D341Med (cell line): ENCODE data around the gene BHLHE23.
A peak's percentile ranks its signal among the peaks of the same experiment; 100 is the strongest.

ENCODE experiments used
- DNase-seq: peaks from one replicate; pipeline ENCODE4 v3.0.0; 2012; ENCODE audit warnings: low spot score

The BHLHE23 gene

GRCh38 chr20:62991196-62991807 lies 15.5 kb downstream of the BHLHE23 start:
- no peak for DNase-seq

DNA sequence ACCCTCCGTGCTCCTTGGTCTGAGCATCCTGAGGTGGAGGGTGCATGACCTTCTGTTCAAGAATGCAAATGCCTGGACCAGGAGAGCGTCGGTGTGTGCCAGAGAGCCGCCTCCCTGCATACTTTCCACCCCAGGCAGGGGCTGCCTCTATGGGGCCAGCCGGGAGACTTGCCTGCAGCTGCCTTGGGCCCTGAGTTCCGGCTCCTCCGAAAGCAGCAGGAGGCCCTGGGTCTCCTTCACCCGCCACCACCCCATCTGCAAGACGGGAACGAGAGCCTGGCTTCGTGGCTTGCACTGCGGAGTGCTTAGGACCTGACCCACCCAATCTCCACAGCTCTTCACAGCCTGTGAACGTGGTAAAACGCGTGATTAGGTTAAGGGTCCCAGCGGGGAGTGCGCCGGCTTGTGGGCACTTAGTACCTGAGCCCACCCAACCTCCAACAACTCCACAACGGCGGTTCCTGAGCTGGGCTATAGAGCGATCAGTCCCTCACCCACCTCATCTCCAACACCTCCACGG lies 16.4 kb downstream of the BHLHE23 start:
- DNase-seq, result no peak

- DNase-seq, result no peak
These were observed 17.6 kb downstream of the BHLHE23 start for GRCh38 chr20:62989201-62989601.

DNA sequence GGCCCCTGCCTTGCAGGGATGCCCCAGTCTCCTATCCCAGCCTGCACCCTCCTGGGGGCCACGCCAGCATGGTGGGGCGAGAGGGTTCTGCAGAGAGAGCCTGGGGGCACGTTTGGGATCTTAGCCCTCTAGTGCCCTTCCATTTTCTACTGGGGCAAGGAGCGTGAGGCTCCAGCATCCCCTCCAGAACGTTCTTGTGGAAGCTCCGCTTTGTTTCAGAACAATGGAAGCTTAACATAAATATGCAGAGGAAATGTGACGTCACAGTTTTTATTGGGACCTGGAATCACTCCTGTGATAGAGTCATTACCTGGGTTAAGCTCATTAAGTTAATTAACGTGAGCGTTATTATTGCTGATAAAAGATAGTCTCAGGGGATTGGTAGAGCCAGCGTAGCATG lies 19.6 kb downstream of the BHLHE23 start:
- DNase-seq, result no peak

DNA sequence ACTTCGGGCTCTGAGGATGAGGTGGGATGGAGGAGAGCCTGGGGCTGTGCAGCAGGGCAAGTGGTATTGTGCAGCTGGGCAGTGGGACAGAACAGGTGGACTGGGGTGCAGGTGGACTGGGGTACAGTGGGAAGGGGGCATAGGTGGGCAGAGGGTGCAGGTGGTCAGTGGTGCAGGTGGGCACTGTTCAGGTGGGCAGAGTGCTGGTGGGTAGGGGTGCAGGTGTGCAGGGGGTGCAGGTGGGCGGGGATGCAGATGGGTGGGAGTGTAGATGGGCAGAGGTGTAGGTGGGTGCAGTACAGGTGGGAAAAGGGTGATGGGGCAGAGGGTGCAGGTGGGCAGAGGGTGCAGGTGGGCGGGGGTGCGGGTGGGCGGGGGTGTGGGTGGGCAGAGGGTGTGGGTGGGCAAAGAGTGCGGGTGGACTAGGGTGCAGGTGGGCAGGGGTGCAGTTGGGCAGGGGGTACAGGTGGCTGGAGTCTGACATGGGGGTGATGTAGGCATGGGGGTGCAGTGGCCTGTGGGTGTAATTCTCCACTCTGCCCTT lies 20.4 kb downstream of the BHLHE23 start:
- DNase-seq, result no peak

- DNase-seq, result no peak
These were observed 21.4 kb downstream of the BHLHE23 start for GRCh38 chr20:62985444-62985778.

DNA sequence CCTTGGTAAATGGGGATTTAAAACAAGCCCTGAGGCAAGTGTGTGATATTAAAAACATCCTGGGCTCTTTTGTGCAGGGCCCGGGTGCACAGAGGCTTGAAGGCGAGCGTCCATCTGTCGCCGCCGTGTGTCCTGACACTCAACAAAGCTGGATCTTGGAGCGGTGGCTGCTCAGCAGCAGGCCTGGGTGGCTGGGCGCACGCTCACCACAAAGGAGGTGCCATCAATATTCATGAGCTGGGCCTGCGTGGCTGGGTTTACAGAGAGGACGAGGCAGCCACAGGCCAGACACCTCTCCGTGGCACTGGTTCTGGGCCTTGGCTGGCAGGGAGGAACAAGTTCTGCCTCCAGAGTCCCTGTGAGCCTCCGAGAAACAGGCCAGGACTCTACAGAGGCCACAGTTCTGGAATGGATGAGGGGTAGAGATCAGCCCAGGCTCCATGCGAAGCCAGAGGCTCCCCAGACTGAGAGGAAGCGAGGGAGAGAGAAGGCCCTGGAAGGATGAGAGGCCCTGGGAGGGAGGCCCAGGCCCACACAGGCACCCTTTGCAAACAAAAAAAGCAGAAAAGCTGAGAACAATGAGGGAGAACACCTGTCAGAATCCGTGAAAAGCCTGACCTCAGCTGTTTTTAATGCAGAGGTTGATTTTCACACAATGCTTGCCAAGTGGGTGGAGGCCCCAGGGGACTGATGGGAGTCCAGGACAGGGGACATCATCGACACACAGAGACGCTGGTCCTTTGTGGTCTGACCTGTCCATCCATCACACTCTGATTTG lies 21.9 kb downstream of the BHLHE23 start:
- no peak for DNase-seq

GRCh38 chr20:62983210-62983609 lies 23.6 kb downstream of the BHLHE23 start:
- no peak for DNase-seq

GRCh38 chr20:62982124-62983075 lies 24.4 kb downstream of the BHLHE23 start:
- DNase-seq, result no peak

DNA sequence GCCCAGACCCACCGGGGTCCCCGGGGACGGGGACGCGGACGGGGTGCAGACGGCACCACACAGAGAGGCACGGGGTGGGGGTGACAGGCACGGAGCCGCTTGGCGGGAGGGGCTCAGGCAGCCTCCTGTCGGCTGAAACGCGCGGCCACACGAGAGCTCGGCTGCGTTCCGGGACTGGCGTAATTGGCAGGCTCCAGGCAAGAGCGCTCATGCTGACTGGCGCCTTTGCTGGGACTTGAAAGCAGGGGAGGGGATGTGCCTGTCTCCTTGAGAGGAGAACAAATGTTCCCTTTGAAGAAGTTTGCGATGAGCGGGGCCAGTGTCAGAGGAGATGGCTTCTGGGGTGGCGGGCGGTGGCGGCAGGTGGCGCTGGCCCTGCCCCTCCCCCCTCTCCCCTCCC lies 25.8 kb downstream of the BHLHE23 start:
- peak; percentile 65 for DNase-seq

DNA sequence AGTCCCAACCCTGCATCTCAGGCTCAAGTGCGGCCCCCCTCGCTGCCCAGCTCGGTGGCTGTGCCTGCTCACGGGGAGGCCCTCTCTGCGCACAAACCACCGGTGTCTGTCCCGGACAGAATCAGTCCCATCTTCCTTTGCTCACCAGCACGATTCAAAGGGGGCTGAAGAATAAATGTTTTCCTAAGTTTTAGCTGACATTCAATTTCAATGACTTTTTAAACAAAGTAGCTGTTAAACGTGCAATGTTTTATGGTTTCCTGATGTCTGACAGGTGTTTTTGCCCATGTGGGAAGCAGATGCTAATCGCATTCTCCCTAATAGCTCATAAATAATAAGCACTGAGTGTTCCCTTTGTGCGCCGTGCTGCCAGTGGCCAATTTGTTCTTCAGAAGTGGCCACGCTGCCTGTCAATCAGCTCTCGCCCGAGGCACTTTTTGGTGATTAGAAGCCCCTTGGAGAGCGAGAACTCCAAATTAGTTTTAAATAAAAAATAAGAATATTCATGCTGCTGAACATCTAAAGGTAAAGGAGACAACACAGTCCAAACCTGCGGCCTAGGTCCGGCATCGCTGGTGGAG lies 26.3 kb downstream of the BHLHE23 start:
- no peak for DNase-seq

- no peak for DNase-seq
These were observed 26.8 kb downstream of the BHLHE23 start for GRCh38 chr20:62979876-62980373.

GRCh38 chr20:62979310-62979709 lies 27.5 kb downstream of the BHLHE23 start:
- no peak for DNase-seq

DNA sequence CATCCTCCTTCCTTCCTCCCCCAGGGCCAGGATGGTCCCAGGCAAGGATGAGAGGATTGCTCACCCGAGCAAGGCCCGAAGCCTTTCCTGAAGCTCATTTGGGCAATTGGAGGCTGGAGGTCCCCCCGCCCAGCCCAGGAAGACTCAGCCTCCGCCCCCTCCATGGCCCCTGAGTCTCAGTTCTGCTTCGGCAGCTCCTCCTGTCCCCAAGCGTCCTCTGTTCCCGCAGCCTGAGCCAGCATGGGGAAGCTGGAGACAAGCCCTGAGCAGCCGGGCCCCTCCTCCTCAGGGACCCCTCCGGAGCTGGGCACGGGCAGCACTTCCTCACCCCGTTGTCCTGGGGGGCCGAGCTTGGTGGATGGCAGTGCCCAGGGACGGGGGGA lies 28.2 kb downstream of the BHLHE23 start:
- no peak for DNase-seq

DNA sequence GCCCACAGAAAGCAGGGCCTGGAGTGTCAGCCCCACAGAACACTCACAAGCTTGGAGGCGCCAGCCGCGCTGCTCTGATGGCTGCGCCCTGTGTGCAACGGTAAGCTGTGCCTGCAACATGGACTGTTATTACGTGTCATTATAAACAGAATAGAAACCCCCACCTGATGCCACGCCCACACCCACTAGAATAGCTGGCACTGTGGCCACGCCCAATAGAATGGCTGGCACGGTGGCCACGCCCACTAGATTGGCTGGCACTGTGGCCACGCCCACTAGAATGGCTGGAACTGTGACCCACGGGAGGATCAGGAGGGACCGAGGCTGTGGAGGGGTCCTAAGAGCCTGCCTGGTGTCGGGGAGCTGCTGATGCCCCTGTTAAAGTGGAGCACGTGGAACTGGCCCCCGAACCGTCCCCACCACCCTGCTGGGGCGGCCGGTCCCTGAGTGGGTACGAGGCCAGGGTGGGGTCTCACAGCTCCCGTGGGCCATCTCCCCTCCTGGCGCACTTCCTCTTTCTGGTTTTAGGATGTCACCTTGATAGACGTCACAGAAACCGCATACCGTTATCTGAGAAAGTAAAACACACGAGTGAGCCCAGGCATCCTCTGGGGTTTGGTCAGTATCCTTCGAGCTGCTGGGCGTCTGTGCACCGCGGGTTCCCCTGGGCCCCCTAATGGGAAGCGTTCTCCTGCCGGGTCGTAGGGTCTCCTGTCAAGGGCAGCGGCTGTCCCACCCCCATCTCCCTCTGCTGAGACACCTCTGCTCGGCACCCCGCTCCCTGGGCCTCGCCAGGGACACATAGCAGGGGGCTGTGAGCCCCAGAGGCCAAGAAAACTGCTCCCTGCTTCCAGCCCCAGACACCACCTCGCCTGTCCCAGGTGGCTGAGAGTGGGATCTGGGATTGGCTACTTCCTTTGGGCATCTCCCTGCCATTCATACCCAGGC lies 28.9 kb downstream of the BHLHE23 start:
- DNase-seq, result no peak

GRCh38 chr20:62976886-62977285 lies 29.9 kb downstream of the BHLHE23 start:
- DNase-seq, result no peak

DNA sequence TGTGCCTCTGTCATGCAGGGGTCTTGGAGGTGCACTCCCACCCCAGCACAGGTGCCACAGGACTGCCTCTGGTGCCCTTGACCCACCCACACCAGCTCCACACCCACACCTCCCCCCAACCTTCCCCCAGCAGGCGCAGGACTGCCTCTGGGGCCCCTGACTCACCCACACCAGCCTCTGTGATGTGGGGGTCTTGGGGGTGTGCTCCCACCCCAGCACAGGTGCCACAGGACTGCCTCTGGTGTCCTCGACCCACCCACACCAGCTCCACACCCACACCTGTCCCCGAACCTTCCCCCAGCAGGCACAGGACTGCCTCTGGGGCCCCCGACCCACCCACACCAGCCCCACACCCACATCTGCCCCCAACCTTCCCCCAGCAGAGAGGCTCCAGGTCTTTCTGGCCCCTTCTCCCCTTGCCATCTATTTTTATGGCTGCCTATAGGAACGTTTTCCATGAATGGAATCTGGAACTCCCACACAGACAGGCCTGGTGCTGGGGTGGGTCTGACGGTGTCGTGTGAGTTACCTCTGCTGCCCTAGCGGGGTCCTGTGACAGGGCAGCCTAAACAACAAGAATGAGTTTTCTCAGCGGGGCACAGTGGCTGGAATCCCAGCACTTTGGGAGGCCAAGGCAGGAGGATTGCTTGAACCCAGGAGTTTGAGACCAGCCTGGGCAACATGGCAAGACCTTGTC lies 30.8 kb downstream of the BHLHE23 start:
- DNase-seq, result no peak

DNA sequence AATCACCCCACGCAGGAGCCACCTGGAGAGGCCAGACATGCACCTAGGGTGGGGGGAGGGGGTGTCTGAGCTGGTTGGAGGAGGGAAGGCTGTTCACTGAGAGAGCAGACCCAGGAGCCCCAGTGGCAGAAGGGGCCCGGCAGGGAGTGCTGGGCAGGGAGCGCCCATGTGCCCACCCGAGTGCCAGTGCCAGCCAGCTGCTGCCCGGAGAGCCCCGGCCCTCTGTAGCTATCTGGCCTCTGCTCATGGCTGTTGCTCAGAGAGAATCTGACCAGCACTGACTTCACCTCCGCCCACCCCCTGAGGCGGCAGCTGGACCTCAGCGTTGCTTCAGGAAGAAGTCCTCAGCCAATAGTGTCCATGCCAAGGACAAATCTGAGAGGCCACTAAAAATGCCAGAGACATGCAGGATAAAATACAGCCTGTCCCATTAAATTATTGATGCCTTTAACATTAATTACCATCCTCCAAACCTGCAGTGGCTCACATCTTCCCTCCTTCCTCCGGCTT lies 31.5 kb downstream of the BHLHE23 start:
- DNase-seq, result no peak

DNA sequence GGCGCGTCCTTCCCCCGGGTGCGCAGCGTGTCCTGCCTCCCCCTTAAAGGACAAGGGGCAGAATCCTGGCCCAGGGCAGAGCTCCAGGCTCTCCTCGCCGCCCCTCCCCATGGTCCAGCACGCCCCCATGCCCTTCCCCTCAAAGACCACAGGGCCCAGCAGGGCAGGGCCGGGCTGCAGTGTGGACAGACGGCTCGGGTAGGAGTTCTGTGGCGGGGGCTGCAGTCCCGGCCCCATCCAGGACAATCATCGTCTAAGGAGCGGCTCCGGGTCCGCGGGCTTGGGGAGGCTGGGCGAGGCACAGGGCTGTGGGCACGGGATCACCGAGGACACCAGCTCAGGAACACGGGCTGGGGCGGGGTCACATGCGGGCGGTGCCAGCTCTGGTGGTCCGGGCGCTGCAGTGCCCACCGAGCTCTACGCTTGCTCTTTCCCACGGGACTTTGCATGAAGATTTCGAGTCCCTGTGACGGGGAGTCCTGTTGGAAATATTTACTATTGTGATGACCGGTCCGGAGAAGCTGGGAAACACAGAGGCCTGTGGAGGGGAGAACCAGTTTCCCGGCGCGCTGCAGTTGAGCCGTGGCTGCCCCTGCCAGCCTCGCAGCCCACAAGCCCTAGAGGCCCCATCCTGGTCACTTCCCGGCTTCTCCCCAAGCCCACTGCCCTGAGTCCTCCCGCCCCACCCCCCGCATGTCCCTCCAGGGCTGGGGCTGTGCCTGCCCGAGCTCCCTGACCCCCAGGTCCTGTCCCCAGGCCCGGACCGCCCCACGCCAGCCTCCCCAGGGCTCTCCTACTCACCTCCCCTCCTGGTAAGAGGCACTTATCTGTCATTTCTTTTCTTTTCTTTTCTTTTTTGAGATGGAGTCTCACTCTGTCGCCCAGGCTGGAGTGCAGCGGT lies 33.7 kb downstream of the BHLHE23 start:
- DNase-seq, result no peak
